Neural cell (in vitro differentiated cells): Measurements from ENCODE around the gene FHIP1A. TPM values are rescaled to one million over a fixed set of nuclear protein-coding genes. Genes with fewer than 3 reads are reported as not detected.

ENCODE experiments used
- H2AFZ ChIP-seq: fragments of 200-600, 300-800 bp; sonication (generic), shearing (Covaris generic); 2 replicates; pipeline ENCODE4 v1.6.0; 2014; ENCODE audit warnings: low read depth, mild to moderate bottlenecking, antibody characterized with exemption, low read length, moderate library complexity
- H3F3A ChIP-seq: fragments of 200-600 bp; shearing (Covaris generic); 2 replicates; pipeline ENCODE4 v1.6.1; 2016; ENCODE audit warnings: mild to moderate bottlenecking, moderate library complexity, mixed read lengths, antibody characterized with exemption, low read length; ENCODE audit not compliant: insufficient read depth, poor library complexity, severe bottlenecking
- H3K27ac ChIP-seq: fragments of 200-600, 300-800 bp; sonication (generic), shearing (Covaris generic); 2 replicates; pipeline ENCODE4 v1.5.1; 2014; ENCODE audit warnings: mild to moderate bottlenecking, low read length, moderate library complexity
- H3K27me3 ChIP-seq: fragments of 300-800, 200-600 bp; sonication (generic), shearing (Covaris generic); 2 replicates; pipeline ENCODE4 v1.6.0; 2014; ENCODE audit warnings: mild to moderate bottlenecking, low read depth, low read length, moderate library complexity; ENCODE audit not compliant: insufficient read depth
- H3K36me3 ChIP-seq: fragments of 300-800, 200-600 bp; sonication (generic), shearing (Covaris generic); 2 replicates; pipeline ENCODE4 v1.5.1; 2014; ENCODE audit warnings: mild to moderate bottlenecking, antibody characterized with exemption, low read length, moderate library complexity; ENCODE audit not compliant: insufficient read depth
- H3K4me2 ChIP-seq: fragments of 300-800, 200-600 bp; sonication (generic), shearing (Covaris generic); 2 replicates; pipeline ENCODE4 v1.6.0; 2014; ENCODE audit warnings: mild to moderate bottlenecking, low read length
- H3K4me3 ChIP-seq: fragments of 300-800, 200-600 bp; sonication (generic), shearing (Covaris generic); 2 replicates; pipeline ENCODE4 v1.5.1; 2014; ENCODE audit warnings: mild to moderate bottlenecking, low read length, moderate library complexity
- H3K79me2 ChIP-seq: fragments of 200-600 bp; shearing (Covaris generic); replicated peaks from 2 replicates; pipeline ENCODE4 v1.6.0; 2014; ENCODE audit warnings: mild to moderate bottlenecking, low read length, moderate library complexity; ENCODE audit not compliant: insufficient read depth
- H3K9ac ChIP-seq: fragments of 300-800, 200-600 bp; sonication (generic), shearing (Covaris generic); 2 replicates; pipeline ENCODE4 v1.6.1; 2016; ENCODE audit warnings: mild to moderate bottlenecking, low read length, mixed read lengths
- H3K9me2 ChIP-seq: fragments of 200-600 bp; shearing (Covaris generic); 2 replicates; pipeline ENCODE4 v1.6.1; 2016; ENCODE audit warnings: mild to moderate bottlenecking, low read length, mixed read lengths; ENCODE audit not compliant: insufficient read depth
- H3K9me3 ChIP-seq: fragments of 200-600, 300-800 bp; sonication (generic), shearing (Covaris generic); 2 replicates; pipeline ENCODE4 v1.6.1; 2016; ENCODE audit warnings: mild to moderate bottlenecking, mixed run types, low read length, moderate library complexity, mixed read lengths
- H4K20me1 ChIP-seq: fragments of 200-600 bp; shearing (Covaris generic); 2 replicates; pipeline ENCODE4 v1.6.1; 2016; ENCODE audit warnings: mild to moderate bottlenecking, mixed run types; ENCODE audit not compliant: insufficient read depth
- CTCF ChIP-seq: fragments of 450-650 bp; IDR thresholded peaks from 2 replicates; pipeline ENCODE4 v1.5.1; 2014; ENCODE audit warnings: antibody characterized with exemption, mild to moderate bottlenecking, moderate library complexity; ENCODE audit not compliant: poor library complexity, severe bottlenecking
- EP300 ChIP-seq: fragments of 450-650 bp; conservative IDR thresholded peaks from 2 replicates; pipeline ENCODE4 v1.6.1; 2014; ENCODE audit warnings: antibody characterized with exemption, mild to moderate bottlenecking, moderate library complexity; ENCODE audit not compliant: poor library complexity, severe bottlenecking
- EZH2 ChIP-seq: fragments of 200-600, 300-800 bp; shearing (Covaris generic), sonication (generic); IDR thresholded peaks from 2 replicates; pipeline ENCODE4 v1.6.1; 2014; ENCODE audit warnings: antibody characterized with exemption, low read length, borderline replicate concordance, mild to moderate bottlenecking; ENCODE audit not compliant: insufficient read depth, poor library complexity, severe bottlenecking
- MXI1 ChIP-seq: fragments of 450-650 bp; conservative IDR thresholded peaks from 2 replicates; pipeline ENCODE4 v1.6.1; 2014; ENCODE audit warnings: antibody characterized with exemption, mild to moderate bottlenecking; ENCODE audit not compliant: poor library complexity, severe bottlenecking
- POLR2AphosphoS5 ChIP-seq: IDR thresholded peaks from 2 replicates; pipeline ENCODE4 v1.6.1; 2012
- RAD21 ChIP-seq: fragments of 450-650 bp; conservative IDR thresholded peaks from 2 replicates; pipeline ENCODE4 v1.6.1; 2014; ENCODE audit warnings: antibody characterized with exemption, mild to moderate bottlenecking, moderate library complexity
- REST ChIP-seq: IDR thresholded peaks from 2 replicates; pipeline ENCODE4 v1.6.1; 2012; ENCODE audit warnings: borderline replicate concordance
- SMC3 ChIP-seq: fragments of 450-650 bp; conservative IDR thresholded peaks from 2 replicates; pipeline ENCODE4 v1.6.1; 2014; ENCODE audit warnings: antibody characterized with exemption, mild to moderate bottlenecking, moderate library complexity; ENCODE audit not compliant: poor library complexity
- TAF1 ChIP-seq: IDR thresholded peaks from 2 replicates; pipeline ENCODE4 v1.6.1; 2012; ENCODE audit warnings: low read depth
- polyA plus RNA-seq: library from polyadenylated mRNA; depleted of rRNA; stranded (reverse); fragments of >200 nt; gene quantifications from 2 replicates; pipeline ENCODE4 v1.2.3, GENCODE V29; 2014

FHIP1A gene
- polyA plus RNA-seq, 1 donor from 2014 or later: not detected

GRCh38 chr4:151401739-151402138, 7.2 kb upstream of the FHIP1A start:
- Histone ChIP-seq H3K27ac (no peak overlapping the region), H2AFZ (no peak overlapping the region), H3K9me2 (no peaks in the 10 kb centered on the region), H3K79me2 (no peaks in the 10 kb centered on the region), H3K9me3 (no peaks in the 10 kb centered on the region), H3K4me3 (no peak overlapping the region), H3K9ac (no peak overlapping the region), H3K36me3 (no peaks in the 10 kb centered on the region), H3K4me2 (no peak overlapping the region), H4K20me1 (no peaks in the 10 kb centered on the region), H3F3A (no peaks in the 10 kb centered on the region), H3K27me3 (no peaks in the 10 kb centered on the region)
- TF ChIP-seq REST (no peak), POLR2AphosphoS5 (no peak), MXI1 (no peak), TAF1 (no peak), EZH2 (no peak), SMC3 (no peak), EP300 (no peak), RAD21 (no peak)

- H3K4me2 ChIP-seq: no peak overlapping the region
- no peak overlapping the region for H3K27ac ChIP-seq
- H3K36me3 ChIP-seq: no peaks in the 10 kb centered on the region
- H2AFZ ChIP-seq: no peak overlapping the region
- no peaks in the 10 kb centered on the region for H3K79me2 ChIP-seq
- no peak overlapping the region for H3K9ac ChIP-seq
- no peak overlapping the region for H3K4me3 ChIP-seq
- TF ChIP-seq SMC3 (no peak), REST (no peak), EZH2 (no peak), POLR2AphosphoS5 (no peak), TAF1 (no peak), MXI1 (no peak), CTCF (no peak), EP300 (no peak), RAD21 (no peak)
- no peaks in the 10 kb centered on the region for H3K9me2 ChIP-seq
- H3K9me3 ChIP-seq: no peaks in the 10 kb centered on the region
- H3F3A ChIP-seq: no peaks in the 10 kb centered on the region
- peaks cover 2% of the 10 kb centered on the region for H3K27me3 ChIP-seq
- H4K20me1 ChIP-seq: no peaks in the 10 kb centered on the region
These were observed 6.7 kb upstream of the FHIP1A start for GRCh38 chr4:151402145-151402865.
